ENCODE data around the gene PTX3.

- TF ChIP-seq, protein P1, sequence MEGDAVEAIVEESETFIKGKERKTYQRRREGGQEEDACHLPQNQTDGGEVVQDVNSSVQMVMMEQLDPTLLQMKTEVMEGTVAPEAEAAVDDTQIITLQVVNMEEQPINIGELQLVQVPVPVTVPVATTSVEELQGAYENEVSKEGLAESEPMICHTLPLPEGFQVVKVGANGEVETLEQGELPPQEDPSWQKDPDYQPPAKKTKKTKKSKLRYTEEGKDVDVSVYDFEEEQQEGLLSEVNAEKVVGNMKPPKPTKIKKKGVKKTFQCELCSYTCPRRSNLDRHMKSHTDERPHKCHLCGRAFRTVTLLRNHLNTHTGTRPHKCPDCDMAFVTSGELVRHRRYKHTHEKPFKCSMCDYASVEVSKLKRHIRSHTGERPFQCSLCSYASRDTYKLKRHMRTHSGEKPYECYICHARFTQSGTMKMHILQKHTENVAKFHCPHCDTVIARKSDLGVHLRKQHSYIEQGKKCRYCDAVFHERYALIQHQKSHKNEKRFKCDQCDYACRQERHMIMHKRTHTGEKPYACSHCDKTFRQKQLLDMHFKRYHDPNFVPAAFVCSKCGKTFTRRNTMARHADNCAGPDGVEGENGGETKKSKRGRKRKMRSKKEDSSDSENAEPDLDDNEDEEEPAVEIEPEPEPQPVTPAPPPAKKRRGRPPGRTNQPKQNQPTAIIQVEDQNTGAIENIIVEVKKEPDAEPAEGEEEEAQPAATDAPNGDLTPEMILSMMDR (IDR thresholded peaks at IDR 0.05; ENCODE audit: low read length) = no peak
- no peak for TF ChIP-seq EZH2 (IDR thresholded peaks at IDR 0.05; ENCODE audit: borderline replicate concordance, low read length)
Observed at GRCh38 chr3:157404381-157404780, 32.3 kb upstream of the PTX3 start.

Measured in OCI-LY1 (cell line).